Spinal cord (tissue), 10 donors: ENCODE data around the gene HMG20A. TPM values are rescaled to one million over a fixed set of nuclear protein-coding genes. Genes with fewer than 3 reads are reported as not detected.

Experiments
- DNase-seq, 6 donors: peaks; one replicate each; pipeline versions ENCODE4 v3.0.0 to v3.0.0-alpha.2; 2013 to 2015; ENCODE audit warnings: low spot score in 6 of 6, low read depth in 4 of 6
- H3K27ac ChIP-seq: one replicate; pipeline ENCODE4 v1.5.1; 2013; ENCODE audit warnings: low read depth, low read length, control low read depth
- H3K27me3 ChIP-seq: one replicate; pipeline ENCODE4 v1.6.1; 2013; ENCODE audit warnings: low read length; ENCODE audit not compliant: control insufficient read depth, insufficient read depth
- H3K36me3 ChIP-seq: one replicate; pipeline ENCODE4 v1.6.1; 2013; ENCODE audit warnings: low read length; ENCODE audit not compliant: control insufficient read depth, insufficient read depth
- H3K4me1 ChIP-seq: one replicate; pipeline ENCODE4 v1.6.1; 2013; ENCODE audit warnings: low read length; ENCODE audit not compliant: control insufficient read depth, insufficient read depth
- H3K4me3 ChIP-seq: one replicate; pipeline ENCODE4 v1.5.1; 2013; ENCODE audit warnings: low read depth, low read length, control low read depth
- H3K9me3 ChIP-seq: one replicate; pipeline ENCODE4 v1.6.1; 2013; ENCODE audit warnings: low read length; ENCODE audit not compliant: control insufficient read depth, insufficient read depth
- WGBS: methylation state at CpG from one replicate; pipeline ENCODE4 v1.1.5; 2013; ENCODE audit warnings: missing lambda C conversion rate; ENCODE audit not compliant: insufficient coverage; 5-methylcytosine and 5-hydroxymethylcytosine counted together
- polyA plus RNA-seq, 2 donors: library from polyadenylated mRNA; unstranded; fragments of 120-200 nt; gene quantifications; one replicate each; pipeline ENCODE4 v1.2.1, GENCODE V29; 2013; ENCODE audit not compliant: insufficient read length in 2 of 2
- total RNA-seq, 2 donors: library from RNA; depleted of rRNA in 1 of 2; stranded (reverse); fragments of 120-200 nt in 1 of 2; fragments of >200 nt in 1 of 2; gene quantifications; one replicate each; pipeline versions ENCODE4 v1.2.3 to v1.2.4, GENCODE V29; 2013 to 2014
- donor health status: healthy.

HMG20A gene
- total and polyA plus RNA-seq, 4 donors = 39.6 to 49.7 (median 48.1) TPM

GRCh38 chr15:77494964-77495363, 74.3 kb downstream of the HMG20A start:
- Histone ChIP-seq H3K9me3 (no peaks in the 10 kb centered on the region), H3K27me3 (no peaks in the 10 kb centered on the region), H3K27ac (no peak overlapping the region), H3K4me1 (peaks cover 37% of the 10 kb centered on the region), H3K4me3 (no peak overlapping the region), H3K36me3 (peaks cover 3% of the 10 kb centered on the region)
- DNase-seq = no peak
- 81% methylated on average over 4 of the region's 7 CpGs for WGBS

GRCh38 chr15:77495838-77496596, 75.3 kb downstream of the HMG20A start:
- peak in 1 of 6 donors; percentile 68 for DNase-seq
- Histone ChIP-seq H3K4me3 (no peak overlapping the region), H3K27me3 (no peaks in the 10 kb centered on the region), H3K36me3 (peaks cover 3% of the 10 kb centered on the region), H3K4me1 (peaks cover 37% of the 10 kb centered on the region), H3K27ac (peak overlapping the region; percentile 97), H3K9me3 (no peaks in the 10 kb centered on the region)
- 48% methylated on average over 3 of the region's 10 CpGs for WGBS

- DNase-seq = peak in 5 of 6 donors; percentile 58 to 94 (median 67)
- Histone ChIP-seq H3K27me3 (no peaks in the 10 kb centered on the region), H3K9me3 (no peaks in the 10 kb centered on the region), H3K27ac (peak overlapping the region; percentile 97), H3K36me3 (peaks cover 3% of the 10 kb centered on the region), H3K4me1 (peaks cover 37% of the 10 kb centered on the region), H3K4me3 (no peak overlapping the region)
- 3% methylated on average over 12 of the region's 16 CpGs for WGBS
These were observed 76.0 kb downstream of the HMG20A start for GRCh38 chr15:77496715-77497109.

GRCh38 chr15:77497110-77497737, 76.5 kb downstream of the HMG20A start:
- Histone ChIP-seq H3K27me3 (no peaks in the 10 kb centered on the region), H3K4me1 (peaks cover 37% of the 10 kb centered on the region), H3K9me3 (no peaks in the 10 kb centered on the region), H3K36me3 (peaks cover 3% of the 10 kb centered on the region), H3K27ac (peak overlapping the region; percentile 97), H3K4me3 (no peak overlapping the region)
- WGBS = 5% methylated on average over 6 of the region's 7 CpGs
- DNase-seq = peak; percentile 57 to 97 (median 78)

- Histone ChIP-seq H3K9me3 (no peaks in the 10 kb centered on the region), H3K36me3 (peaks cover 3% of the 10 kb centered on the region), H3K4me1 (peaks cover 37% of the 10 kb centered on the region), H3K27me3 (no peaks in the 10 kb centered on the region), H3K27ac (peak overlapping the region; percentile 97), H3K4me3 (no peak overlapping the region)
- DNase-seq = peak in 2 of 6 donors; percentile 85 to 93
- 0% methylated on average over 1 of the region's 6 CpGs for WGBS
These were observed 77.3 kb downstream of the HMG20A start for GRCh38 chr15:77497942-77498361.

GRCh38 chr15:77499087-77499760, 78.5 kb downstream of the HMG20A start:
- Histone ChIP-seq H3K4me1 (peaks cover 46% of the 10 kb centered on the region), H3K4me3 (no peak overlapping the region), H3K27me3 (no peaks in the 10 kb centered on the region), H3K27ac (peak overlapping the region; percentile 97), H3K9me3 (no peaks in the 10 kb centered on the region), H3K36me3 (peaks cover 3% of the 10 kb centered on the region)
- WGBS = 53% methylated on average over 4 of the region's 4 CpGs
- DNase-seq = no peak

- Histone ChIP-seq H3K9me3 (no peaks in the 10 kb centered on the region), H3K27me3 (no peaks in the 10 kb centered on the region), H3K4me3 (no peak overlapping the region), H3K4me1 (peaks cover 59% of the 10 kb centered on the region), H3K36me3 (peaks cover under 1% of the 10 kb centered on the region), H3K27ac (no peak overlapping the region)
- WGBS = 100% methylated on average over 1 of the region's 2 CpGs
- DNase-seq = no peak
These were observed 80.3 kb downstream of the HMG20A start for GRCh38 chr15:77500989-77501388.

- DNase-seq = no peak
- 100% methylated on average over 2 of the region's 7 CpGs for WGBS
- Histone ChIP-seq H3K36me3 (peaks cover 7% of the 10 kb centered on the region), H3K4me3 (no peak overlapping the region), H3K9me3 (no peaks in the 10 kb centered on the region), H3K27ac (no peak overlapping the region), H3K4me1 (peaks cover 59% of the 10 kb centered on the region), H3K27me3 (no peaks in the 10 kb centered on the region)
These were observed 81.8 kb downstream of the HMG20A start for GRCh38 chr15:77502379-77503095.

- peaks cover 7% of the 10 kb centered on the region for H3K36me3 ChIP-seq
- H3K4me3 ChIP-seq = no peak overlapping the region
- no peak overlapping the region for H3K27ac ChIP-seq
- H3K27me3 ChIP-seq = no peaks in the 10 kb centered on the region
- H3K9me3 ChIP-seq = no peaks in the 10 kb centered on the region
- peaks cover 59% of the 10 kb centered on the region for H3K4me1 ChIP-seq
- no peak for DNase-seq
These were observed 82.6 kb downstream of the HMG20A start for GRCh38 chr15:77503240-77503639.
